Fibroblast of lung (primary cell): ENCODE results near the gene SLC52A3. TPM values are rescaled to one million over a fixed set of nuclear protein-coding genes. Genes with fewer than 3 reads are reported as not detected.

Experiments
- DNase-seq, 2 donors: peaks; one replicate each; pipeline versions ENCODE4 v3.0.0 to v3.0.0-alpha.2; 2010; ENCODE audit warnings: low read depth in 2 of 2
- H2AFZ ChIP-seq: 2 replicates; pipeline ENCODE4 v1.5.1; 2012; ENCODE audit warnings: low read length, control low read depth, inconsistent platforms
- H3K27ac ChIP-seq: 2 replicates; pipeline ENCODE4 v1.5.1; 2011; ENCODE audit warnings: low read length, control low read depth; ENCODE audit not compliant: insufficient read depth
- H3K27me3 ChIP-seq: 2 replicates; pipeline ENCODE4 v1.5.1; 2011; ENCODE audit warnings: mild to moderate bottlenecking, low read length; ENCODE audit not compliant: control insufficient read depth, insufficient read depth
- H3K36me3 ChIP-seq: 2 replicates; pipeline ENCODE4 v1.5.1; 2011; ENCODE audit warnings: low read length; ENCODE audit not compliant: control insufficient read depth, insufficient read depth
- H3K4me1 ChIP-seq: 2 replicates; pipeline ENCODE4 v1.5.1; 2011; ENCODE audit warnings: low read length; ENCODE audit not compliant: control insufficient read depth, insufficient read depth; ENCODE audit errors: extremely low read depth
- H3K4me2 ChIP-seq: 2 replicates; pipeline ENCODE4 v1.5.1; 2011; ENCODE audit warnings: low read length, control low read depth; ENCODE audit not compliant: insufficient read depth; ENCODE audit errors: extremely low read depth
- H3K4me3 ChIP-seq, 4 experiments: fragments of 200-600 bp in 1 of 4; sonication (generic) in 1 of 4; replicated peaks in 1 of 4; 2 replicates each; pipeline ENCODE4 v1.5.1; 2011 to 2016; ENCODE audit warnings: low read length in 4 of 4, low read depth in 3 of 4, mild to moderate bottlenecking in 3 of 4, control low read depth in 2 of 4, inconsistent platforms in 1 of 4, mixed read lengths in 1 of 4; ENCODE audit not compliant: insufficient read depth in 1 of 4; ENCODE audit errors: control extremely low read depth in 1 of 4
- H3K79me2 ChIP-seq: 2 replicates; pipeline ENCODE4 v1.5.1; 2012; ENCODE audit warnings: mild to moderate bottlenecking, low read length, inconsistent platforms; ENCODE audit not compliant: control insufficient read depth, insufficient read depth
- H3K9ac ChIP-seq: 2 replicates; pipeline ENCODE4 v1.5.1; 2011; ENCODE audit warnings: mild to moderate bottlenecking, low read length, control low read depth; ENCODE audit not compliant: insufficient read depth
- H3K9me3 ChIP-seq: 2 replicates; pipeline ENCODE4 v1.5.1; 2012; ENCODE audit warnings: low read depth, low read length; ENCODE audit not compliant: control insufficient read depth, insufficient read depth
- H4K20me1 ChIP-seq: 2 replicates; pipeline ENCODE4 v1.5.1; 2011; ENCODE audit warnings: low read length; ENCODE audit not compliant: control insufficient read depth, insufficient read depth; ENCODE audit errors: extremely low read depth
- EZH2 ChIP-seq: IDR thresholded peaks from 2 replicates; pipeline ENCODE4 v1.5.1; 2012; ENCODE audit warnings: low read length, control low read depth, mild to moderate bottlenecking; ENCODE audit errors: missing control alignments
- polyA plus RNA-seq, 2 donors: library from polyadenylated mRNA; depleted of rRNA in 1 of 2; stranded (reverse) in 1 of 2; unstranded in 1 of 2; fragments of >200 nt; gene quantifications; 2 replicates each; pipeline ENCODE4 v1.2.1, GENCODE V29; 2011 to 2012; ENCODE audit warnings: missing spikeins in 1 of 2
- total RNA-seq: library from RNA; depleted of rRNA; stranded (reverse); fragments of >200 nt; gene quantifications from 2 replicates; pipeline ENCODE4 v1.2.1, GENCODE V29; 2014
- TF ChIP-seq, protein P1 (sequence below), 2 donors: IDR thresholded peaks in 1 of 2; conservative IDR thresholded peaks in 1 of 2; 1 replicate in 1 of 2; 2 replicates in 1 of 2; pipeline ENCODE4 v1.5.1; 2011 to 2012; ENCODE audit warnings: low read length in 2 of 2, control low read depth in 1 of 2, inconsistent platforms in 1 of 2, low read depth in 1 of 2, mild to moderate bottlenecking in 1 of 2

Gene SLC52A3
- total and polyA plus RNA-seq, 2 donors (not counting 1 experiment from before 2014, with no cell fraction given) = not detected

DNA sequence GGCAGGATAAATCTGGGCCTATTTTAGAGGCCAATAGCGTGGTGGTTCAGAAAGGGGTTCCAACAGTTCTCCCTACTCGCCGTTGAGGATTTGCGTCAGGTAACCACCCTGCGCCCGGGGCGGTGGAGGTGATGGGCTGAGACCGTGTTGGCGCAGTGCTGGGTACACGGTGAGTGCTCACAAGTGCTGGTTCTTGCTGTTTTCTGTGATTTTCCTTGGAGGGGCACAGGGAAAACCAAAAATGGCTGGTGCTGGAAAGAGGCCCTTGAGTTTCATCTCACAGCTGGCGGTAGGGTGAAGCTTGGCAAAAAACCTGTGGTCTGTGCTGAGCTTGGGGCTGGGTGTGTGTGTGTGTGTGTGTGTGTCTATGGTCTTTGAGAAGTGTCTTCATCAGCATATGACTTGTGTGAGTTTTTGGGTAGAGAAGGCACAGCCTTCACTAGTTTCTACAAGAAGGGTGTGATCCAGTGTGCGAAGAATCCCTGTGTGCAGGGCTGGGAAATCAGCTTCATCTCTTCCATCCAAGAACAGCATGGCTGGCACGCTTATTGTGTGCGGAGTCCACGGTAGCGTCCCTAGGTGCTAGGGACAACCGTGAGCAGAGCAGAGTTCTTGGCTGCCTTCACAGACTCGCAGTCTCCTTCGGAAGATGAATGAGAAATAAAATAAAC, 57.4 kb downstream of the SLC52A3 start:
- Histone ChIP-seq H3K4me3 (no peak overlapping the region), H4K20me1 (no peaks in the 10 kb centered on the region), H3K79me2 (no peaks in the 10 kb centered on the region), H3K9ac (no peak overlapping the region), H3K36me3 (no peaks in the 10 kb centered on the region), H3K27ac (no peak overlapping the region), H3K27me3 (peaks cover 12% of the 10 kb centered on the region), H2AFZ (no peak overlapping the region), H3K4me1 (no peaks in the 10 kb centered on the region), H3K4me2 (no peak overlapping the region), H3K9me3 (no peaks in the 10 kb centered on the region)
- DNase-seq = no peak
- TF ChIP-seq, protein P1, sequence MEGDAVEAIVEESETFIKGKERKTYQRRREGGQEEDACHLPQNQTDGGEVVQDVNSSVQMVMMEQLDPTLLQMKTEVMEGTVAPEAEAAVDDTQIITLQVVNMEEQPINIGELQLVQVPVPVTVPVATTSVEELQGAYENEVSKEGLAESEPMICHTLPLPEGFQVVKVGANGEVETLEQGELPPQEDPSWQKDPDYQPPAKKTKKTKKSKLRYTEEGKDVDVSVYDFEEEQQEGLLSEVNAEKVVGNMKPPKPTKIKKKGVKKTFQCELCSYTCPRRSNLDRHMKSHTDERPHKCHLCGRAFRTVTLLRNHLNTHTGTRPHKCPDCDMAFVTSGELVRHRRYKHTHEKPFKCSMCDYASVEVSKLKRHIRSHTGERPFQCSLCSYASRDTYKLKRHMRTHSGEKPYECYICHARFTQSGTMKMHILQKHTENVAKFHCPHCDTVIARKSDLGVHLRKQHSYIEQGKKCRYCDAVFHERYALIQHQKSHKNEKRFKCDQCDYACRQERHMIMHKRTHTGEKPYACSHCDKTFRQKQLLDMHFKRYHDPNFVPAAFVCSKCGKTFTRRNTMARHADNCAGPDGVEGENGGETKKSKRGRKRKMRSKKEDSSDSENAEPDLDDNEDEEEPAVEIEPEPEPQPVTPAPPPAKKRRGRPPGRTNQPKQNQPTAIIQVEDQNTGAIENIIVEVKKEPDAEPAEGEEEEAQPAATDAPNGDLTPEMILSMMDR (conservative IDR thresholded peaks at IDR 0.05 in 1 of 2, IDR thresholded peaks at IDR 0.05 in 1 of 2; ENCODE audit: low read depth in 1 of 2, low read length in 2 of 2) = no peak
- TF ChIP-seq EZH2 = no peak

Other genes starting within 250 kb of the SLC52A3 start
- gene CSNK2A1, start 224.7 kb downstream of the SLC52A3 start, total RNA-seq = 89.4 and 124 TPM in 2 replicates
- gene CSNK2A1, start 224.7 kb downstream of the SLC52A3 start, polyA plus RNA-seq = 120 and 141 TPM in 2 replicates
- not detected in 2 replicates for gene TCF15, start 158.2 kb downstream of the SLC52A3 start, total RNA-seq
- not detected in 2 replicates for gene TCF15, start 158.2 kb downstream of the SLC52A3 start, polyA plus RNA-seq
- 58.6 and 91.2 TPM in 2 replicates for gene SRXN1, start 115.3 kb downstream of the SLC52A3 start, total RNA-seq
- 50.5 and 67.7 TPM in 2 replicates for gene SRXN1, start 115.3 kb downstream of the SLC52A3 start, polyA plus RNA-seq
- not detected in 2 replicates for gene SCRT2, start 92.7 kb downstream of the SLC52A3 start, total RNA-seq
- gene SCRT2, start 92.7 kb downstream of the SLC52A3 start, polyA plus RNA-seq = not detected in 2 replicates
- 1.3 and 1.8 TPM in 2 replicates for gene FAM110A, start 65.2 kb upstream of the SLC52A3 start, total RNA-seq
- 1.5 and 4.0 TPM in 2 replicates for gene FAM110A, start 65.2 kb upstream of the SLC52A3 start, polyA plus RNA-seq
- under 0.01 TPM in 2 replicates for gene ANGPT4, start 147.8 kb upstream of the SLC52A3 start, total RNA-seq
- not detected in 2 replicates for gene ANGPT4, start 147.8 kb upstream of the SLC52A3 start, polyA plus RNA-seq
- gene RSPO4, start 233.8 kb upstream of the SLC52A3 start, total RNA-seq = not detected in 2 replicates
- gene RSPO4, start 233.8 kb upstream of the SLC52A3 start, polyA plus RNA-seq = not detected in 2 replicates